Anterior cingulate cortex (tissue), 58 donors: ENCODE results near the gene SETD3.

Experiments
- DNase-seq, 58 donors: peaks; one replicate each; lab custom pipeline; 2025; lab: John Stamatoyannopoulos, UW

SETD3 gene

DNA sequence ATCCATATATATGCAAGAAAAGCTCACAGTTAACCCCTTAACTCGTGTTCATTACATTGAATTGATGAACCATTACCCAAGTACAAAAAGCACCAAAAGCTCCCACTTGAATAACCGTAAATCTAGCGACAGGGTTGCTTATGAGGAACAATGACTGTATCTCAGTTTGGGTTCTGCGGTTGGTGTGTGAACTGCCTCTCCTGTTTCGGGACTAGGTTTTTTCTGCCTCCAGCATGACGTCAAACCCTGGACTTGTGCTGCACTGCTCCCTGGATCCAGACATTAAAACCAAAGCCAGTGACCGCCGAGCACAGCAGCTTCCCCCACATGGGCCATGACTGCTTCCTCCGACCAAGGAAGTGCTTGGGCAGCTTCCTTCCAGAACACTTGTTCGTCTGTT is 77.7 kb downstream of the SETD3 start:
- DNase-seq = no peak

DNA sequence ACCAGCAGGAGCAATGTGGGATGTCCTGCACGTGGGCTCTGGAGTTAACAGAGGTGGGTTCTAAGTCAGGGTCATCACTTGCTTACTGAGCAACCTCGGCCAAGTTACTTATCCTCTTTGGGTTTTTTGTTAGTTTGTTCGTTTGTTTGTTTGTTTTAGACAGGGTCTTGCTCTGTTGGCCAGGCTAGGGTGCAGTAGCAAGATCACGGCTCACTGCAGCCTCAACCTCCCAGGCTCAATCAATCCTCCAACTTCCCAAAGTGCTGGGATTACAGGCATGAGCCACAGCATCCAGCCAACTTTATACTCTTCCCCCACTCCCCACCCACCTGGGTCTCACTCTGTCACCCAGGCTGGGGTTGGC is 78.4 kb downstream of the SETD3 start:
- no peak for DNase-seq

DNA sequence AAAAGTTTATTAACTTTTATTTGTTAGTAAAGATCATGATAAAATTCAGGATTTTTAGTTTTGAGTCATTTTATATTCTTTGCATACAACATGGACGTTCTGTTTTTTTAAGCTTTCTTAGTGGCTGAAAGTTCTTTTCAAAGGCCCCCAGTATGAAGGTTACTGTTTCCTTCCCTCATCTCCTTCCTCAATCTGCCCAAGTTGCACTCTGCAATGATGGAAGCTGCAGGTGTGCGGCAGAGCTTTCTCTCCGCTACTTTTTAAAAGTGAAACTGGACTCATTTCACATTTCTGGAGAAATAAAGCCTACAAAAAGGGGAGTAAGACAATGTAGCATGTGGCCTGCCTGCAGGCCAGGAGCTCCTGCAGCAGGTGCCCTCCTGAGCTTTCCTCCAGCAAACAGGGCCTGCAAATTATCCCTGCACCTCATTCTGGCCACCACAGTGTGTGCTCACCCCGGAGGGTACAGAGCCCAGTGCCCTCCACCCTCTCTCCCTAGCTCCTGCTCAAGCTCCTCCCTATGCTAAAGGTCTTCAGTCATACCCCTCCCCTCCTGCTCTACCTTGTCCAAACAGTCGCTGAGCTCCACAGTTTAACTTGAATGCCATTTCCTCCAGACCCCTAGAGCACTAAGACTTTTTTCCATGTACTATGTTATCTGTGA is 78.9 kb downstream of the SETD3 start:
- no peak for DNase-seq

DNA sequence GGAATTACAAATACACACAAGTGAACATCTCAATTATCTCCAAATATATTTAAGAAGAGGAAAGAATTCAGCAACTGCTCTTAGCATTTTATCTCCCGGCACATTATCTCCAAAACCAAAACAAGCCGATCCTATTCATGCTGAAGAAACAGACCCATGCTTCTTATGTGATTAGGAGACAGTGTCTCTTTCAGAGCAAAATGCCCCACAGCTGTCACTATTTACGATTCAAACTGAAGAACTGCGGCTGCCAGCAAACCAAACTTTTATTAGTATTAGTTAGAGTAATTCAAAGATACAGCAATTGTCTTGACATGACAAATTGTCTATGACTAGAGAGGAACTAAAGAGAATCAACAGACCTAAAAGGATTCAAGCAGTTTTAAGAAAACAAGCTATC is 79.4 kb downstream of the SETD3 start:
- DNase-seq = no peak

DNA sequence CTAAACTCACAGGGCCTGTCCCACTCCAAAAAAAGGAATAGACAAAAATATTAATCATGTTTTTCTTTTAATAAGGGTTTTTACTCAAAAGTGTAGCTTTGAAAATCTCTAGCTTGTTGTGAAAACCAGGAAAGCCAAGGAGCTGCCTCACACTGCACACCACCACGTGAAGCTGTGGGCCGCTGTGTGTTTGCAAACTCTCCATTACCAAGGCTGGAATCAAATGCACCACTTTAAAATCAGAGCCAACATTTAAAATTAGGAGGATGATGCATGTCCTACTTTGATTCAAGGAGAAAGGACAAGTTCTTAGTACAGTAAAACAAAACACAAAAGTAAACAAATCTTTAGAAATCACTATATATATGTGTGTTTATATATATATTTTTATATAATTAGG is 83.0 kb downstream of the SETD3 start:
- DNase-seq = no peak

DNA sequence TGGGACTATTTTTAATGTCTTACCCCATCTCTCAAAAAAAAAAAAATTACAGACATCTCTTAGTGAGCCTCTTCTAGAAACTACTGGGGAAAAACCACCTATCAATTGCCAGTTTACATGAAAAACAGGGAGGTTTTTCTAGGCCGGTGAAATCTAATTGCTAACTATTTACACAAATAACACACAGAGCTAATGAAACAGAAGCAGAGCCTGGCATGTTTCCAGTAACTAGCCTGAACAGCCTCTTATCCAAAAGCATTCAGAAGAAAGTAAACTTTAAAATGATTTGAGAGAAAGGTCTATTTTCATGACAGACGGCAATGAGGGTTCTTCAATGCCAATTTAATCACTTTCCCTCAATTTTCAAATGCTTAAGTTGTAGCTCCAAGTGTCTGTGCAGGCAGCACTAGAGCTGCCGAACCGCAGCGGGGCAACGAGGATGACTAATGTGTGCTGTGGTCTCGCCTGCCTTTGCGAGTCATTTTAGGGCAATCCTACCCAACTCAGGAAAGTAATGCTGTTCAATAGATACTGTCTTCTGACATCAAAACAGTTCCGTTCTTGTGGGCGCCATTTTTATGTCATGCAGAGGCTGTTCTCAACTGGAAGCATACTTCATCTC is 84.6 kb downstream of the SETD3 start:
- DNase-seq = no peak

DNA sequence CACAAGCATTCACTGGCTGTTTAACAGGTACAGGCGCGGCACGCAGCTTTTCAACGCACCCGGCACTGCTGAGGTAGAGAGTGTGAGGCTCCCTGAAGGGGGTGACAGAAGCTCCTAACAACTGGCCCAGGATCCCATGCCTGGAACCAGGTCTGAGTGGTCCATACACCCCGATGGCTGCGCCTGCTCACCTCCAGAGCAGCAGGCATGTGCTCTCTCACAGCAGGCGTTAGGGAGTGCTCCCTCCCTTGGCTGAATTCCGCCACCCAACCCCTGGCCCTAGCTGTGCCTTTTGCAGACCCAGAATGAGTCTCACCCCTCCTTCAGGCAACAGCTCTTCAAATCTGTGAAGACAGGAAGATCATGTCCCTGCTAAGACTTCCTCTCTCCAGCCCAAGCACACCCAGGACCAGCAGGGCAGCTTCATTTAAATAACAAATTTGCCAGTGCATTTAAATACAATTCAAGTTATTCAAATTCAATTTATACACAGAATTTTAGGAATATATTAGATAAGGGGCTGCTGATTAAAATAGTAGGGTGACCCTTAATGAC is 86.0 kb downstream of the SETD3 start:
- no peak for DNase-seq

DNA sequence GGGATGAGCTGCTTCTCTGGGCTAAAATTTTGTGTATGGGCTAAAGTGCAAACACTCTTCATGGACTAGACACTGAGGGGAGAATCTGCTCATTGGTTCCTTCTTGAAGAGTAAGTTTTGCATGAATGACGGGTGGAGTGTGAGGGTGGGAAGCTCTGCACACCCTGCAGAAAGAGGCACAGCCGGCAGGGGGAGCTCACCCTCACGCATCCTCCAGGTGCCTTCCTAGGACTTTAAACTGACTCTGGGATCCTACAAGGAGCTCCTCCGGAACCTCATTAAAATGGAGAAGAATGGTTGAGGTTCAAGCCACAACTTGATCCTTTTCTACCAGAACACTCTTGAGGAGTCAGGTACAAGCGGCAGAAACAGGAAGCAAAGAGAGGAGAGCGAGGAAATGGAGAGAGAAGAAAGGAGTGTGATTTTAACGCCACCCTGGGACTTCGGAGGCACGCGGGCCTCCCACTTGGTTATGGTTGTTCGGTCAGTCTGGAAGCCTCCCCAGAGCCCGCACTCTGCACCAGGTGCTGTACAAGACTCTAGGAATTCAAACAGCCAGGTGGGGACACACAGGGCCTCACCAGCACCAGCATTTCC is 87.5 kb downstream of the SETD3 start:
- peak in 1 of 58 donors; percentile 7 for DNase-seq

DNA sequence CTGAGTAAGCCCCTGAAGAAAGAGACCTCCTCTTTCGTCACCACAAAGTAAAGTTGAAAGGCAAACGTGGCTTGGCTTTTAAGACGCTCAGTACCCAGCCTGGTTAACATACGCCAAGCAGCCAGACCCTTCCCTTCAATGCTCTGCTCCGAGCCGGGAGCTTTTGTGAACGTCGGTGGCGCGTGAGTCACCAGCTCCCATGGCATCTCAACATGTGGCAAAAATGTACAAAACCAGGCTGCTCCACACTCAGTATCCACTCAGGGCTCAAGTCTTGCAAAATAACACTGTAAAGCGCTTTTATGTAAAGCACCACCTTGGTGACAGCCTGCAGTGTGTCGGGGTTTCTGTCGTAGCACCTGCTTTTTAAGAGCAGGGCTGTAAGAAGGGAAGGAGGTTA is 89.0 kb downstream of the SETD3 start:
- no peak for DNase-seq

DNA sequence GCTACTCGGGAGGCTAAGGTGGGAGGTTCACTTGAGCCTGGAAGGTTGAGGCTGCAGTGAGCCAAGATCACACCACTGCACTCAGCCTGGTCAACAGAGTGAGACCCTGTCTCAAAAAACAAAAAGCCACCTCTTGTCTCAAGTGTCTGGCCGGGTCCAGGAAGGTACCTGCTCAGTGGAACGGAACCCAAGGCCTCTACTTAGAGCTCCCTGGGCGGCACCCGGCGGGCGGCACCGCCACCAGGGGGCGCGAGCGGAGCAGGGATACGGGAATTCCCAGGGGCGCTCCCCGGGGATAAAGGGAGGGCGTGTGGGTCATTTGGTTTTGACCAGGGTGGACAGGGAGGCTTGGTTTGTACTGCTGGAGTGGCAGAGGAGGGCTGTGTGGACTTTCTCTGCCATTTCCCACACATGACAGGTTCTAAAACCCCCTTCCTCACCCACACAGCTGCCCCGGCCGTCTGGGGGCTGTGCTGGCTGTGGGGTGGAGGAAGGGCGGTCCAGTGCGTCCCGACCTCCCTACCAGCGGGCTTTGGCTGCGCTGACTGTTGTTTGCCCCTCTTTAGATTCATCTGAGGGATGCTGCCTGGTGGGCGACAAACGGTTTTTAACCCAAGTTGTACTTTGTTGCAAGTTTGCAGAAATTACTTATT is 91.4 kb downstream of the SETD3 start:
- peak in 9 of 58 donors; percentile 3 to 36 (median 12) for DNase-seq

DNA sequence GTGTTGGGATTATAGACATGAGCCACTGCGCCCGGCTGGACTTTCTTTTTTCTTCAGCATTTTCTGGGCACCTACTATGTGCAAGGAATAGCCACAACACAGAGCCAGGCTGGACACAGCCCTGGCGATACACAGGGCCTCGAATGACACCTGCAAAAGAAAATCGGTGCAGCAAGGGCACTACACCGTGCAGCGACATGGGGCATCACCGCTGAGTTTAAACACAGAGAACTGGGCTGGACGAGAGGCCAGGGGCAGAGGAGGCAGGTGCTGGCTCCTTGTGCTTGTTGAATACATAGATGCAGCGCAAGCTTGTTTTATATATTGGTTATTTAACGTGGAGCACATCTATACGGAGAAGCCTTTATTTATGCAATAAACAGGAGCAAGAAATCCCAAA is 92.4 kb downstream of the SETD3 start:
- DNase-seq = no peak

DNA sequence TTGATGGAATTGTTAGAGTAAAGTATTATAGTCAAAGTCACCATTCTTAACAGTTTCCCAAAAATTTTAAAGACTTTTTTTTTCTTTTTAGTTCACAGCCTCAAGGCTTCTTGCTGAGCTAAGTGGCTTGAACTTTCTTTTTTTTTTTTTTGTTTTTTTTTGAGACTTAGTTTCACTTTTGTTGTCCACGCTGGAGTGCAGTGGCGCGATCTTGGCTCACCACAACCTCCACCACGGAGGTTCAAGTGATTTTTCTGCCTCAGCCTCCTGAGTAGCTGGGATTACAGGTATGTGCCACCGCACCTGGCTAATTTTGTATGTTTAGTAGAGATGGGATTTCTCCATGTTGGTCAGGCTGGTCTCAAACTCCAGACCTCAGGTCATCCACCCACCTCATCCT is 92.8 kb downstream of the SETD3 start:
- DNase-seq = no peak

DNA sequence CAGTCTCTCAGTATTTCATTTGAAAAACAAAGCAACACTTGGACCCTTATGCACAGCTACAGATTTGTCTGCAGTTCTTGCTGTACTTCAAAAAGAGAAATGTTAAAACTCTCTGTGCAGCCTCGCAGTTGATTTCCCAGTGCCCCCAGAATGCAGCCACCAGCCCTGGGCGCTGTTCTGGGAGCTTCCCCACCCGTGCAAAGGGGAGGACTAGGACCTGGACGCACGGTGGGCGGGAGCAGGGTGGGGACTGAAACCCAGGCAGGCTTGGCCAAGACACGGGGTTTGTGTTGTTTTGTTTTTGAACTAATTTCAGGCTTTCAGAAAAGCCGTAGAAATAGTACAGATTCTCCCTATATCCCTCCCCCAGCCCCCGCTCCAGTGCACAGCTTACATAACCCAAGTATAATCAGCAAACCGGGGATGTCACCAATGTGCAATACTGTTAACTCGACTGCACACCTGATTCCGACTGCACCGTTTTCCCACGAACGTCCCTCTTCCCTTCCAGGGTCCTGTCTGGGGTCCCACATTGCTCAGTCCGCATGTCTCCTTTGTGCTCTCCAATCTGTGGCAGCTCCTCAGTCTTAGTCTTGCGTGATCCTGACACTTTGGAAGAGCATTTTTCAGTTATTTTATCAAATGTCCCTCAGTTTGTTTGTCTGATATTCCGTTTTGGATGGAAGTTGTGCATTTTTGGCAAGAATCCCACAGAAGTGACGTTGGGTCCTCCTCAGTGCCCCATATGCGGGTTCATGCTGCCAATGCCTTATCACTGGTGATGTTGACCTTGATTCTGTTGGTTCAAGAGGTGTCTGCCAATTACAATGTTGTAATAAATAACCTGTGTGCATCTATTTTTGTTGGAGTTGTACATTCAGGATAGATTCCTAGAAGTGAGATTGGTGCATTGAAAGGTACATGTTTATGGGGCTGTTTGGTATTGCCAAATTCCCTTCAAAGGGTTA is 95.9 kb downstream of the SETD3 start:
- DNase-seq = no peak

DNA sequence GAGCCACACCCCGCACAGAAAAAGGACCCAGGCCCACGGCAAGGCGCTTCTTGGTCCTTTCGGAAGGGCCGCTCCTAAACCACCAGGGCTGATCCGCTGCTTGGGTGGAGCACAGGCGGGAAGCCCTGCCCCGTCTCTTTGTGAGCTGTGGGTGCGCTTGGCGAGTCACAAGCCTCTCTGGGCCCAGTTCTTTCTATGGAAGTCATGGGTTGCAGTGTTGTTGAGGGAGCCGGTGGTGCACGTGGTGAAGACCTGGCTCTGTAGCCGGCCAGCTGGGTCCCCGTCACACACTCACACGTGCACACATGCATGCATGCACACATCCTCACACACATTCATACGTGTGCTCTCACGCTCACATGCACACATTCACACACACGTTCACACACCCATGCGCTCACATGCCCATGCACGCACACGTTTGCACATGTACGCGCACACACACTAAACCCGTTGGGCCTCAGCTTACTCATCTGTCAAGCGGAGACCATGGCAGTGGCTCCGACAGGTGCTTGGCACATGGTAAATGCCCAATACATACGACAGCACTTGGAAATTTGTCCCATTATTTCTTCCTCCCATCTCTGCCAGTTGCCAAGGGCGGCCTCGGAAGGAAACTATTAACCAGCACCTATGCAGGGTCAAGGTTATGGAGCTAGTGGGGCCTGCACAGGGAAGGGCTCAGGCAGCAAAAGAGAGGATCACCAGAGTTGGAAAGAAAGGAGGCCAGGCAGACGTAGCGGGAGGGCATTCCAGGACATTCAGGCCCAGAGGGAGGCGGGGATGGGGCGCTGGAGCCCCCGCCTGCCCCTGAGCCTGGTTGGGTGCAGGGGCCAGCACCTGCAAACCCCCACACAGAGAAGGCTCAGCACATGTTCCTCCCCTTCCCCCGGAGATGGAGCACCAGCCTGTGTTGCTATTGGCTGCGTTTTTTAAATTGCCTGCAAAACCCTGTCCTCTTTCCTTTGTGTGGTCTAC is 96.9 kb downstream of the SETD3 start:
- DNase-seq = no peak

DNA sequence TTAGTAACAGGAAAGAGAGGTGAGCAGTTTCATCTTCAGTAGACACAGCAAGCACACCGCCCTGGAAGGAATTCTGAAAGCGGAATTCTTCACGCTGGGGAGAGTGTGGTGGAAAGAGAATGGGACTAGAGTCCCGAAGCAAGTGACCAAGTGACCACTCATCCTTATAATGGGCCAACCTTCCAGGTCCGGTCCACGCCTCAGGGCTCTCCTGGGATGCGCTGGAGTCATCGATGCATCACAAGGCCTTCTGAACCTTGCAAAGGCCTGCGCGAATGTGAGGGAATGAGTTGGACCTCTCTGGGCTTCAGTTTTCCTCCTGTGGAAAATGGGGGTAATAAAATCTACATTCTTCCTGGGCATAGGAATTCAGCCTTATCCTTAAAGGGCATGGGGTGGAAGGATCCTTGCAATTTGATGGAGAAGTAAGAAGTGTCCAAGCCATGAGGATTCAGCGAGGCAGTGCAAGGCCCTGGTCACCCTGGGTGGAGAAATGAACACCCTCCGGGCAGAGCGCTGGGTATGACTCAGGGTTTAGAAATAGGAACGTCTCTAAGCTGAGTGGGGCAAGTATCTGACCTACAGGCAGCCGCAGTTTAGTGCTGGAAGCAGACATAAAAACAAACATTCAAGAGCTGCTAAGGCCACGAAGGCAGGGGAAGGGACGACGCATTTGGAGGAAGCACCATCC is 97.7 kb downstream of the SETD3 start:
- no peak for DNase-seq

DNA sequence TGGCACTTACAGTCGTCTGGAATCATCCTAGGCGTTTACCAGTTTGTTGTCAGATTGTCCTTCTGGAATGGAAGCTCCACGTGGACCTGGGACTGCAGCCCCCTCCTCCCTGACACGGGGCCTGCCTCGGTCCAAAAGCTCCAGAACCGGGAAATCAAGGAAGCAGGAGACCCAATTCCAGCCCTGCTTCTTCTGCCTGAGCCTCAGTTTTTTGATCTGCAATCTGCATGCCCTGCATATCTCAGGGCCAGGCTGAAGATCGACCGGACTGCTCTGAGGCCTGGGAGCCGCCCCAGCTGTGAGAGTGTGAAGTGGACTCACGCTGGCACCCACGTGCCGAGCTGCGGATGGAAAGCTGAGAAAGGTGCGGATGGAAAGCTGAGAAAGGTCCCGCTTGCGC is 98.6 kb downstream of the SETD3 start:
- no peak for DNase-seq

DNA sequence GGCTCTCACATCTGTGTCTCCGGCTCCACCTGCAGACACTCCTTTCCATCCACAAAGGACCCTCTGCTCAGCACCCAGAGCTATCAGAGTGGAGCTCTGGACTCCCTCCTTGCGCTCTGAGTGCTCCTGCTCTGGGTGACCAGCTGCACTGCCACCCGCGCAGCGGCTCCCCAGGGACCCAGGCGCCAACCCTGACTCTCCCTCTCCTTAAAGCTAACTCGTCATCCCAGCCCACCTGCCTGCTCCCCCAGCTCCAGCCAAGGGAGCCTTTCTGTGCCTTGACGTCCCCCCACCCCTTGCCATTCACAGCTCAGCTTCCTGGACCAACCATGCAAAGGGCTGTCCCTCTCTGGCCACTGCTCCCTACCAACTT is 99.0 kb downstream of the SETD3 start:
- no peak for DNase-seq

DNA sequence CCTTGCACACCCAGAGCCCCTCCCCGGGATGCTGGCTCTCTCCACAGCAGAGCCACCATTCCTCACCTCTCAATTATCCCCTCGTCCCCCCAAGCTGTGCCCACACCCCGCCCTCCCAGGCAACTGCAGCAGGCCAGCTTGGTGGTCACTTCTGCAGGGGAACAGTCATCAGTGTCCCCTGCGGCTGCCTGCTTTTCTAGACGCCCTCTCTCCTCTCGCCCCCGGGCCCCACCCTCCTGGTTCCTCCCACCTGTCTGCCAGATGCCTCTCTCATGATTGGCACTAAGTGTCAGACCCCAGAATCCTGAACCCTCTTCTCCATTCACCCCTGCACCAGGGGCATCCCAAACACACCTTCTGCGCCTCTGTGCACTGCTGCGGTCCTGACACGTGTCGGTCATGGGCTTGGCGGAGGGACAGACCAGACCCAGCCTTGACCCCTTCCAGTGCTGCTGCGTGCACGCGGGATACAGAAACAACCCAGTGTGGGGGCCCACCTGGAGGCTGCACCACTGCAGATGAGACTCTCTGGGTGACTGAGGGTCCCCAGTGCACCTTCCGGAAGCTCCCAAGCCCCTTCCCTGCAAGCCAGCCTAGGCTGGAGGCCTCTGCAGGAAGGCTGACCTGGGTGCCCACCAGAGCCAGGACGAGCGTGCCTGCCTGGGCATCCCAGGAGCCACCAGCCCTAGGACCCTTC is 99.5 kb downstream of the SETD3 start:
- no peak for DNase-seq
